Progenitor cell of endocrine pancreas (in vitro differentiated cells): Measurements from ENCODE around the gene ZNF750. TPM values are rescaled to one million over a fixed set of nuclear protein-coding genes. Genes with fewer than 3 reads are reported as not detected.
"Not testable (repeated sequence)": the region's sequence is repeated elsewhere in the genome, so short reads cannot be mapped to it uniquely, and the experiment has no call there.

Source experiments
- DNase-seq: peaks from one replicate; pipeline ENCODE4 v3.0.0; 2021; ENCODE audit warnings: low spot score; ENCODE audit not compliant: unreplicated experiment
- H3K27ac Mint-ChIP-seq: 2 replicates; pipeline ENCODE4 v1.8.0; 2021; ENCODE audit warnings: mild to moderate bottlenecking, moderate library complexity, mixed read lengths
- H3K27me3 Mint-ChIP-seq: 2 replicates; pipeline ENCODE4 v1.8.0; 2021; ENCODE audit warnings: mixed read lengths
- H3K36me3 Mint-ChIP-seq: 2 replicates; pipeline ENCODE4 v1.8.0; 2022; ENCODE audit warnings: mixed read lengths; ENCODE audit not compliant: insufficient read depth
- H3K4me1 Mint-ChIP-seq: 2 replicates; pipeline ENCODE4 v1.8.0; 2021; ENCODE audit warnings: low read depth, mixed read lengths
- H3K4me3 Mint-ChIP-seq: 2 replicates; pipeline ENCODE4 v1.8.0; 2021; ENCODE audit warnings: low read depth, mild to moderate bottlenecking, moderate library complexity, mixed read lengths
- H3K9me3 Mint-ChIP-seq: 2 replicates; pipeline ENCODE4 v1.8.0; 2021; ENCODE audit warnings: low read depth, mixed read lengths
- total RNA-seq: library from RNA; stranded (reverse); gene quantifications from 2 replicates; pipeline ENCODE4 v1.2.1, GENCODE V29; 2021
- TF ChIP-seq, protein P1 (sequence below): fragments of 200-600 bp; sonication (generic); IDR thresholded peaks from one replicate; pipeline ENCODE4 v1.5.0; 2021; ENCODE audit warnings: antibody characterized with exemption, mild to moderate bottlenecking; ENCODE audit not compliant: unreplicated experiment

The ZNF750 gene
- total RNA-seq, 1 donor from 2014 or later: 0.07 TPM

DNA sequence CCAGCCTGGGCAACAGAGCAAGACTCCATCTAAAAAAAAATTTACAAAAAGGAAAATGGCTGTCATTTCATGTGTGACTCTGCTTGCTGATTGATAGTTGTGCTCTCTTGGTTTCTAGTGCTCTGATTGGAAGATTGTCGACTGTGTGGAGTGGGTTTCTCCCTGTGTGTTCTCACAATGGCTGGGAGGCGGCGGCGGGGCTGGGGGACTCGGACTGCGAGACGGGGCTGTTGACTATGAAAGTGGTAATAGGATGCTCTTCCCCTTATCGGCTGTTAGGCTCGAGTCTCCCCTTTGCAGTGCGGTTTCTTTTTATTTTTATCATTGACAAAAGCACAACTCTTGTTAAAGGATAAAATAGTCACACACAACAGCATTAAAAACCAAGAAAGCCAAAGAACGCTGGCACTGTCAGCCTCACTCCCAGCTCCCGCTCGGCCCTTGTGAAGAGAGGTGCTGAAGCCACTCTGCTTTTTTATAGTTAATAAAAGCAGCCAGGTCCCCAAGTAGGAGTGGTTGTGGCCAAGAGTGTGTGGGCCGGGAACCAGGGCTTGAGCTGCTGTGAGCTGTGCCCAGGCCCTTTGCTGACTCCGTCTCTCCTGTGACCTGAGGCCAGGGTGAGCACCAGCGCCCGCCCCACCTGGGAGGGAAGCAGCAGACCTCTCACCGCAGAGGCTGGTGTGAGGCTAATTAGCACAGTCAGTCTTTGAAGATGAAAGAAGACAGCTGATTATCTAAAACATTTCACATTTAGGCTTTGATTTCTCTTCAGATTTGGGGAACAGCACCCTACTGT lies 51.4 kb downstream of the ZNF750 start:
- TF ChIP-seq, protein P1, sequence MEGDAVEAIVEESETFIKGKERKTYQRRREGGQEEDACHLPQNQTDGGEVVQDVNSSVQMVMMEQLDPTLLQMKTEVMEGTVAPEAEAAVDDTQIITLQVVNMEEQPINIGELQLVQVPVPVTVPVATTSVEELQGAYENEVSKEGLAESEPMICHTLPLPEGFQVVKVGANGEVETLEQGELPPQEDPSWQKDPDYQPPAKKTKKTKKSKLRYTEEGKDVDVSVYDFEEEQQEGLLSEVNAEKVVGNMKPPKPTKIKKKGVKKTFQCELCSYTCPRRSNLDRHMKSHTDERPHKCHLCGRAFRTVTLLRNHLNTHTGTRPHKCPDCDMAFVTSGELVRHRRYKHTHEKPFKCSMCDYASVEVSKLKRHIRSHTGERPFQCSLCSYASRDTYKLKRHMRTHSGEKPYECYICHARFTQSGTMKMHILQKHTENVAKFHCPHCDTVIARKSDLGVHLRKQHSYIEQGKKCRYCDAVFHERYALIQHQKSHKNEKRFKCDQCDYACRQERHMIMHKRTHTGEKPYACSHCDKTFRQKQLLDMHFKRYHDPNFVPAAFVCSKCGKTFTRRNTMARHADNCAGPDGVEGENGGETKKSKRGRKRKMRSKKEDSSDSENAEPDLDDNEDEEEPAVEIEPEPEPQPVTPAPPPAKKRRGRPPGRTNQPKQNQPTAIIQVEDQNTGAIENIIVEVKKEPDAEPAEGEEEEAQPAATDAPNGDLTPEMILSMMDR: no peak
- no peak overlapping the region for H3K4me3 Mint-ChIP-seq
- no peaks in the 10 kb centered on the region for H3K27me3 Mint-ChIP-seq
- no peak for DNase-seq
- H3K4me1 Mint-ChIP-seq: no peaks in the 10 kb centered on the region
- H3K27ac Mint-ChIP-seq: no peak overlapping the region
- H3K9me3 Mint-ChIP-seq: no peaks in the 10 kb centered on the region
- peaks cover 4% of the 10 kb centered on the region for H3K36me3 Mint-ChIP-seq

- no peaks in the 10 kb centered on the region for H3K27me3 Mint-ChIP-seq
- DNase-seq: no peak
- H3K4me1 Mint-ChIP-seq: peaks cover 2% of the 10 kb centered on the region
- no peak overlapping the region for H3K27ac Mint-ChIP-seq
- H3K36me3 Mint-ChIP-seq: peaks cover 4% of the 10 kb centered on the region
- H3K9me3 Mint-ChIP-seq: no peaks in the 10 kb centered on the region
- TF ChIP-seq, protein P1: no peak
- H3K4me3 Mint-ChIP-seq: no peak overlapping the region
Measured at GRCh38 chr17:82787081-82787848, 52.6 kb downstream of the ZNF750 start.

DNA sequence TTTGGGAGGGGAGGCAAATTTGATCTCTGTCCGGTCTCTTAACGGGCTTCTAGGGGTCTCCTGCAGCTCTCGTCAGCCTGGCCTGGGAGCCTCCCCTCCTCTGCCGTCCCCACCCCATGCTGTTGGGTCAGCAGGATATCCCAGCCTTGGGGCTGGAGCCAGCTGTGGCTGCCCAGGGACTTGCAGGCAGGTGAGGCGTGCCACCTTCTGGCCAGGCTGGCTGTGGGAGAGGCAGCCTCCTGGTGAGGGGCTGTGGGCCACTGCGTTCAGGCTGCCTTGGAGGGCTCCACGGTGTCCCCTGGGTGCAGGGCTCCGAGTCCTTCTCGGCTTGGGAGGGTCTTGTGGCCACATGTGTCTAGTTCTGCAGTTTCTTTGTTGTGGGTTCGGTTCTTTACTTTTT lies 53.4 kb downstream of the ZNF750 start:
- H3K4me3 Mint-ChIP-seq: no peak overlapping the region
- peaks cover 6% of the 10 kb centered on the region for H3K4me1 Mint-ChIP-seq
- TF ChIP-seq, protein P1: no peak
- no peaks in the 10 kb centered on the region for H3K9me3 Mint-ChIP-seq
- H3K27ac Mint-ChIP-seq: no peak overlapping the region
- H3K36me3 Mint-ChIP-seq: peaks cover 4% of the 10 kb centered on the region
- no peak for DNase-seq
- H3K27me3 Mint-ChIP-seq: no peaks in the 10 kb centered on the region

- not testable (repeated sequence) for DNase-seq, H3K4me1 Mint-ChIP-seq, H3K4me3 Mint-ChIP-seq, H3K9me3 Mint-ChIP-seq, H3K27ac Mint-ChIP-seq, H3K27me3 Mint-ChIP-seq, H3K36me3 Mint-ChIP-seq
Measured at GRCh38 chr17:82785581-82785980, 54.2 kb downstream of the ZNF750 start.

GRCh38 chr17:82783498-82783897 lies 56.3 kb downstream of the ZNF750 start:
- Mint-ChIP-seq H3K27me3 (no peaks in the 10 kb centered on the region), H3K36me3 (peaks cover 3% of the 10 kb centered on the region), H3K27ac (no peak overlapping the region), H3K4me1 (peaks cover 6% of the 10 kb centered on the region), H3K9me3 (no peaks in the 10 kb centered on the region), H3K4me3 (no peak overlapping the region)
- no peak for DNase-seq
- TF ChIP-seq, protein P1: no peak
